ENCODE data around the gene TTLL5.
"Not testable (repeated sequence)": the region's sequence is repeated elsewhere in the genome, so short reads cannot be mapped to it uniquely, and the experiment has no call there.

TTLL5 gene

DNA sequence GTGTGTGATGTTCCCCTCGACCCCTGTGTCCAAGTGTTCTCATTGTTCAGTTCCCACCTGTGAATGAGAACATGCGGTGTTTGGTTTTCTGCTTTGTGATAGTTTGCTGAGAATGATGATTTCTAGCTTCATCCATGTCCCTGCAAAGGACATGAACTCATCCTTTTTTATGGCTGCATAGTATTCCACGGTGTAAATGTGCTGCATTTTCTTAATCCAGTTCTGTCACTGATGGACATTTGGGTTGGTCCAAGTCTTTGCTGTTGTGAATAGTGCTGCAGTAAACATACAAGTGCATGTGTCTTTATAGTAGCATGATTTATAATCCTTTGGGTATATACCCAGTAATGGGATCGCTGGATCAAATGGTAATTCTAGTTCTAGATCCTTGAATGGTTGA lies 259.4 kb downstream of the TTLL5 start:
- DNase-seq = not testable (repeated sequence)

DNA sequence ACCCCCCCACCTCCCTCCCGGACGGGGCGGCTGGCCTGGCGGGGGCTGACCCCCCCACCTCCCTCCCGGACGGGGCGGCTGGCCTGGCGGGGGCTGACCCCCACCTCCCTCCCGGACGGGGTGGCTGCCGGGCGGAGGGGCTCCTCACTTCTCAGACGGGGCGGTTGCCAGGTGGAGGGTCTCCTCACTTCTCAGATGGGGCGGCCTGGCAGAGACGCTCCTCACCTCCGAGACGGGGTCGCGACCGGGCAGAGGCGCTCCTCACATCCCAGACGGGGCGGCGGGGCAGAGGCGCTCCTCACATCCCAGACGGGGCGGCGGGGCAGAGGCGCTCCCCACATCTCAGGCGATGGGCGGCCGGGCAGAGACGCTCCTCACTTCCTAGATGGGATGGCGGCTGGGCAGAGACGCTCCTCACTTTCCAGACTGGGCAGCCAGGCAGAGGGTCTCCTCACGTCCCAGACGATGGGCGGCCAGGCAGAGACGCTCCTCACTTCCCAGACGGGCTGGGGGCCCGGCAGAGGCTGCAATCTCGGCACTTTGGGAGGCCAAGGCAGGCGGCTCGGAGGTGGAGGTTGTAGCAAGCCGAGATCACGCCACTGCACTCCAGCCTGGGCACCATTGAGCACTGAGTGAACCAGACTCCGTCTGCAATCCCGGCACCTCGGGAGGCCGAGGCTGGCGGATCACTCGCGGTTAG lies 264.2 kb downstream of the TTLL5 start:
- not testable (repeated sequence) for DNase-seq

DNA sequence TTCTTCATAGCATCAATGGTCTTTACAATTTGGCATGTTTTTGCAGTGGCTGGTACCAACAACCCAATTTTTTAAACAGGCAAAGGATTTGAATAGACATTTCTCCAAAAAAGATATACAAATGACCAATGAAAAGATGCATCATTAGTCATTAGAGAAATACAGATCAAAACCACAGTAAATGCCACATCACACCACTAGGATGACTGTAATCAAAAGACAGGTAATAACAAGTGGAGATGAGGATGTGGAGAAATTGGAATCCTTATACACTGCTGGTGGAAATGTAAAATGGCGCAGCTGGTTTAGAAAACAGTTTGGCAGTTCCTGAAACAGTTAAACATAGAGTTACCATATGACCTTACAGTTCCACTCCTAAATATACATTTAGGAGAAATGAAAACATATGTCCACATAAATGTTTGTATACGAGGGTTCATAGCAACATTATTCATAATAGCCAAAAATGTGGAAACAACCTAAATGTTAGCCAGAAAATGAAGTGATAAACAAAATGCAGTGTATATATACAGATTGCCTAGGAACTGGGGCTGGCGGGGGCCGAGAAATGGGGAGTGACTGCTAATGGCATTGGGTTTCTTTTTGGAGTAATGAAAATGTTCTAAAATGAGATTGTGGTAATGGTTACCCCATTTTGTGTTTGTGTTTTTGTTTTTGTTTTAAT lies 265.5 kb downstream of the TTLL5 start:
- no peak for DNase-seq

- no peak for DNase-seq
Measured at GRCh38 chr14:75927564-75928087, 266.6 kb downstream of the TTLL5 start.

DNA sequence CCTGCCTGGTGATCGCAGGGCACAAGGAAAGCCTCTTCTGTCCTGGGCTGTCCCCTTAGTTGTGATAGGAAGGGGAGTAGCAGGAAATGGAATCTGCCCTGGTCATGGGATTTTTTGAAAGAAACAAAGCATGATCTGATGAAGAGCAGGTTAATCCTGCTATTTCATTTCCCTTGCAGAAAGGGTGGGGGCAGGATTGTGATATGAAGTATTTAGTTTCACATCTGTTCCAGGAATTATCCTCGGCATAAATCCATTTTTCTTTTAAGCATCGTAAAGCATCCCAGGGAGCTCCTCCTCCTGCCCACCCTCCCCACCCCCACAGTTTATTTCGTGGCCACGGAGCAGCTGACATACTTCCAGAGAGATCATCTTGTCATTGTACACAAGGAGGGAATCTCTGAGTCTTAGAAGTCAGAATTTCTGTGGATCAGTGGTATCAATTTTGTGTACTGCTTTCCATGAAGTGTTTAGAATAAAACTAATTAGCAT lies 267.7 kb downstream of the TTLL5 start:
- DNase-seq = no peak

DNA sequence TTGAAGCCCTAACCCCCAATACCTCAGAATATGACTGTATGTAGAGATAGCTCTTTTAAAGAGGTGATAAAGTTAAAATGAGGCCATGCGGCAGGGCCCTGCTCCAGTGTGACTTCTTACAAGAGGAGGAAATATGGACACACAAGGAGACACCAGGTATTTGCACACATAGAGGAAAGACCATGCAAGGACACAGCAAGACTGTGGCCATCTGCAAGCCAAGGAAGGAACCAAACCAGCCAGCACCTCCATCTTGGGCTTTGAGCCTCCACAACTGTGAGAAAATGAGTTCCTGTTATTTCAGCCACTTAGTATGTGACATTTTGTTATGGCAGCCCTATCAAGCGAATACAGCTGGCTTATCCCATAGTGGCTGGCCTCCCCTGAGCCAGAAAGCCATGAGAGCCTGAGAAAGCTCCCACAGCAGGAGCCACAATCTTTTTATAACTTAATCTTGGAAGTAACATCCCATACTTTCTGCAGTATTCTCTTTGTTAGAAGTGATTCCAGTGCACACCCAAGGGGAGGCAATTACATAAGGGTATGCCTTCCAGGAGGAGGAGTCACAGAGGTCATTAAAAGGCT lies 272.8 kb downstream of the TTLL5 start:
- DNase-seq = no peak

DNA sequence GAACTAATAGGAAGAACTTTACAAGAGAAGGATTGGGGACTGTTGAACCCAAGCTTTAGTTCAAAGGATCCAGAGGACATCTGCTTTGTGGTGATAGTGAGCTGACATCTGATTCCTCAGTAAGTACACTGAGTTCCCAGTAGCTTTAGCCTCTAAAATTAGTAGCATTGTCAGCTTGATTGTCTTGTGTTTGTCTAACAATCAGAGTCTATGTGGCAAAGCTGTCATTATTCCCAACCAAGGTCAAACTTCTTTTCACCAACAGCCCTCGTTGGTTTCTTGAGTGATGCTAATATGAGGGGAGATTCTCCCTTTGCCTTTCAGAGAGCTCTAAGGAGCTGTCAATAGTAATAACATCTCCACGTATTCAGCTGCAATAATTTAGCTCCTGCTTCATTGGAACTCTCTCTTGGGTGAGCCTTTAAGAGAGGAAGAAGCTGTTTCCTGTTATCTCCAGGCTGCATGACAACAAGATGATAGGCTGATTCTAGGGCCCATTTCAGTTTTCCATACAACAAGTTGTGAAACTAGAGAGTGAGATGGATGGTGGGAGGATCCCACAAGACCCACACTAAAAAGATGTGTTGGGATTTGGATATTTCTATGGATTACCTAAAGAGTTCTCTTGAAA lies 274.1 kb downstream of the TTLL5 start:
- DNase-seq = no peak

DNA sequence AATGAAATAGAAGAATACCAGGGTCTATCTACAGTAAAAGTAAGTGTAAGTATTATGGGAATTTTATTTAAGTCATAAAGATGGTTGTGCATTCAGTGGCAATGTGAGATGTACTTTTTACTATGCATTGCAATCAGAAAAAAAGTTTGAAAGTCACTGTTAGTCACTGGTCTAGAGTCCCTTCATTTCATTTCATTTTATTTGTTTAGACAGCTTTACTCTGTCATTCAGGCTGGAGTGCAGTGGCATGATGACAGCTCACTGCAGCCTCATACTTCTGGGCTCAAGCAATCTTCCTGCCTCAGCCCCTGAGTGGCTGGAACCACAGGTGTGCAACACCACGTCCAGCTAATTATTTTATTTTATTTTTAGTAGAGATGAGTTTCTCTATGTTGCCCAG lies 278.2 kb downstream of the TTLL5 start:
- DNase-seq = no peak

DNA sequence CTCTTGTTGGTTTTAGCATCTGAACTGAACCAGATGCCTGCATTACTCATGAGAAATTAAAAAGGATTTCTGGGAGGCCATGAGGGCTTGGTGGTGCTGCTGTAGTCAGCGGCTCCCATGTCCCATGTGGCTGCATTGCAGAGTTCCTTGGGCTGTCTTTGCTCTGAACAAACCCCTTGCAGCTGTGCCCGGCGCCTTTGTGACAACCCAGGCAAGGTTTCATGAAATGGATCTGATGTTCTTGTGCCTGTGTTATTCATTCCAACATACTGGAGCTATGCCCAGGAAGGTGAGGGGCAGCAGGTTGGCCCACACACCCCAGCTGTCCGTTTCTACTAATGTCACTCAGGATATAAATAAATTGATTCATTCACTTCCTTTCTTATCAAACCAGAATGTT lies 280.0 kb downstream of the TTLL5 start:
- no peak for DNase-seq

- no peak for DNase-seq
Measured at GRCh38 chr14:75944607-75945241, 283.7 kb downstream of the TTLL5 start.

DNA sequence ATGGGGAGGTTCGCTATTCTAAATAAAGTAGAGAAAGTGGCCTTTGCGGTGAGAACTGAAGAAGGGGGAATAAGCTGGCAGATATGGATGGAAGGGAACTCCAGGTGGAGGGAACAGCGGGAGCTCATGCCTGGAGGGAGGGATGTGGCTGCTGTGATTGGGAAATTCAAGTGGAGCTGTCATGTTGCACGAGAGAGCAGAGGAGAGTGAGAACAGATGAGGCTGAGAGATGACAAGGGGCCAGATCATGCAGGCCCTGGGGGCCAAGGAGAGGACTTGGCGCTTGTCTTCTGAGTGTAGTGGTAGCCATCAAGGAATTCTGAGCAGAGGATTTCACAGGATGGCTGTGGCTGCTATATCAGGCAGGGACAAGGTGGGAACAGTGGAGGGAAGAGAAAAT lies 285.7 kb downstream of the TTLL5 start:
- DNase-seq = no peak

DNA sequence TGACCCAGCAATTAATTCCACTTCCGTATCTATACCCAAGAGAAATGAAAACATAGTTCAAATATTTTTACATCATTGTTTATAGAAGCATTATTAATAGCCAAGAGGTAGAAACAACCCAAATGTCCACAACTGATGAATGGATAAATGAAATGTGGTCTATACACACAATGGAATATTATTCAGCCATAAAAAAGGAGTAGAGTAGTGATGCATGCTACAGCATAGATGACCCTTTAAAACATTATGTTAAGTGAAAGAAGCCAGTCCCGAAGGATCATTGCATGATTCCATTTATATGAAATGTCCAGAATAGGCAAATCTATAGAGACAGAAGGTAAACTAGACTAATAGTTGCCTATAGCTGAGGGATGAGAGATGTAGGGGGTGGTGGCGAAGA lies 291.4 kb downstream of the TTLL5 start:
- no peak for DNase-seq

DNA sequence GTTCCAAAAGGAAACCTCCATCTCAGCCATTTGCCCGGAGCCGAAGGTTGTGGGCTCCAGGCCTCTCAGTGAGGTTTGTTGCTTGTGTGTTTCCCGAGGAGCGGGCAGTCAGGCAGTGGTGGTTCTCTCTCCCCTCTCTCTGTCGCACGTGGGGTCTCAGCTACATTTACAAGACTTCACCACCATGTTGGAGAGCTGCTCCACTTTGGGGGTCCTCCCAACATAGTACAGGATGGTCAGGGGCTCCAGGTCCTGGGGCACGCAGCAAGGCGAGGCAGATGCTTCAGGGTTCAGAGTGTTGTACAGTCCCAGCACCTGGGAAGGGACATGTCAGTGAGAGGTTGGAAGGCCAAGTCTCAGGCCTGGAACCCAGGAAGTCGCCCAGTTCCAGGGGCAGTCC lies 298.0 kb downstream of the TTLL5 start:
- no peak for DNase-seq

- DNase-seq = no peak
Measured at GRCh38 chr14:75960231-75960630, 299.2 kb downstream of the TTLL5 start.

GRCh38 chr14:75961662-75962061 lies 300.6 kb downstream of the TTLL5 start:
- DNase-seq = no peak

GRCh38 chr14:75967866-75968265 lies 306.8 kb downstream of the TTLL5 start:
- DNase-seq = no peak

DNA sequence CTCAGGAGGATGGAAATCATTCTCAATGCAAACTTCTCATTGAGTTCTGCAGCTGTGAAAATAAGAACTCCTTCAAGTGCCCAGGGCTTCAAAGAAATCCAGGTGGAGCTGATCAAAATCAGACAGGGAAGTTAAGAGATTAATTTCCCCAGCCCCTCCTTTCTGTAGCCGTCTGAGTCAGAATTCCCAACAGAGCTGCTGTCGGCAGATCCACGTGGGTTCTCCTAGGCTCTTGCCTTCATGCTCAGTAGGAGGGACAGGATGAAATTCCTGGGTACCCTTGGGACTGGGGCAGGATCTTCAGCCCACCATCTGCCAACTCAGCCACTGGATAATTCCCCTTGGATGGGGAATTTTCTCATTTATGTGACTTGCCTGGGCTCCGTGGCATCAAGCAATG lies 307.4 kb downstream of the TTLL5 start:
- no peak for DNase-seq

GRCh38 chr14:75969126-75969525 lies 308.1 kb downstream of the TTLL5 start:
- no peak for DNase-seq

GRCh38 chr14:75969891-75970290 lies 308.8 kb downstream of the TTLL5 start:
- no peak for DNase-seq

- no peak for DNase-seq
Measured at GRCh38 chr14:75970989-75971388, 309.9 kb downstream of the TTLL5 start.

DNA sequence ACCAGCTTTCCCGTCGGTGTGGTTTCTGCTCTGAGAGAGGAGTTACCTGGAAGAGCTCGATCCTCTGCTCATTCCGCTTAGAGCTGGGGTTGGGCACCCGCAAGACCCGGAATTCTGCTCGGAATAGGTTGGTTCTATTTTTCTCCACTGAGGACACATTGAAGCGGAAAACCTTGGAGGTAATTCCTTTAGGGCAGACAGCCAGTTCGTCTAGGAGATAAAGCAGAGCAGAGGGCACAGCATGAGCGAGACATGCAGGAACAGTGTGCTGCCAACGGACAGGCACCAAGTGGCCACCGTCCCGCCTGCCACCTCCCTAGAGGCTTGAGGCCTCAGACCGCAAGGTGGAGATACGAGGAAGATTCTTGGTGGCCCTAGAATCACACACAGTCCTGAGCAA lies 310.5 kb downstream of the TTLL5 start:
- DNase-seq = no peak

- DNase-seq = no peak
Measured at GRCh38 chr14:75972801-75973421, 311.9 kb downstream of the TTLL5 start.
